HepG2 (cell line): ENCODE results near the gene ADRA2A. TPM values are rescaled to one million over a fixed set of nuclear protein-coding genes. Genes with fewer than 3 reads are reported as not detected.

ENCODE experiments used
- ATAC-seq: fragments of 200-7000 bp; cut with Tn5 transposase; 3 replicates; pipeline ENCODE4 v1.9.1; 2020; ENCODE audit warnings: mild to moderate bottlenecking, moderate library complexity
- BruUV-seq: library from RNA; stranded (reverse); fragments of 400-500 nt; replicated peaks from 2 replicates; lab custom pipeline; 2021; lab: Mats Ljungman, UMichigan
- CTCF ChIA-PET: fragments of 300-600 bp; formaldehyde crosslinking; extraction: SDS; loops from one replicate; lab custom pipeline; 2021; ENCODE audit warnings: low total read pairs, inconsistent platforms, low intra/inter-chr PET ratio; lab: Yijun Ruan, JAX
- POLR2A ChIA-PET: fragments of 350-600 bp; sonication (Branson Sonifier 250); formaldehyde crosslinking; loops from one replicate; lab custom pipeline; 2020; ENCODE audit warnings: antibody characterized with exemption, inconsistent platforms; lab: Yijun Ruan, JAX
- DNase-seq: peaks from one replicate; pipeline ENCODE4 v3.0.0-alpha.2; 2015; ENCODE audit warnings: low spot score
- FAIRE-seq: peaks from 3 replicates; lab custom pipeline; 2011; peaks lifted over from hg19 to GRCh38; lab: Jason Lieb, UNC
- H2AFZ ChIP-seq: one replicate; pipeline ENCODE4 v1.6.1; 2011; ENCODE audit warnings: low read length, inconsistent platforms
- H3K27ac ChIP-seq: fragments of 300-600 bp; 3 replicates; pipeline ENCODE4 v1.8.0; 2011; ENCODE audit warnings: mixed run types, mild to moderate bottlenecking, mixed read lengths, low read length, inconsistent platforms; ENCODE audit not compliant: insufficient read depth; ENCODE audit errors: extremely low read length
- H3K27me3 ChIP-seq, 2 experiments: fragments of 200-600 bp in 1 of 2; 2 replicates in 1 of 2; 3 replicates in 1 of 2; pipeline versions ENCODE4 v1.6.0 to v1.8.0; 2011; ENCODE audit warnings: low read length in 2 of 2, mild to moderate bottlenecking in 2 of 2, moderate library complexity in 2 of 2, inconsistent platforms in 1 of 2; ENCODE audit not compliant: insufficient read depth in 2 of 2, control insufficient read depth in 1 of 2
- H3K36me3 ChIP-seq, 2 experiments: fragments of 200-600 bp in 1 of 2; replicated peaks in 1 of 2; 2 replicates in 1 of 2; 3 replicates in 1 of 2; pipeline versions ENCODE4 v1.5.1 to v1.8.0; 2011; ENCODE audit warnings: low read length in 2 of 2, inconsistent platforms in 1 of 2; ENCODE audit not compliant: insufficient read depth in 2 of 2, control insufficient read depth in 1 of 2
- H3K4me1 ChIP-seq: 2 replicates; pipeline ENCODE4 v1.5.1; 2012; ENCODE audit warnings: low read length, inconsistent platforms; ENCODE audit not compliant: insufficient read depth
- H3K4me2 ChIP-seq: 2 replicates; pipeline ENCODE4 v1.6.0; 2011; ENCODE audit warnings: low read depth, low read length, inconsistent platforms
- H3K4me3 ChIP-seq, 3 experiments: fragments of 200-600 bp in 1 of 3; sonication (generic), shearing (Covaris generic) in 1 of 3; replicated peaks in 1 of 3; 2 replicates each; pipeline ENCODE4 v1.5.1; 2011 to 2016; ENCODE audit warnings: low read length in 3 of 3, inconsistent platforms in 2 of 3, low read depth in 2 of 3, mild to moderate bottlenecking in 2 of 3, control low read depth in 1 of 3, mixed read lengths in 1 of 3; ENCODE audit not compliant: insufficient read depth in 1 of 3
- H3K79me2 ChIP-seq: one replicate; pipeline ENCODE4 v1.6.1; 2011; ENCODE audit warnings: low read length, inconsistent platforms; ENCODE audit not compliant: insufficient read depth
- H3K9ac ChIP-seq: 2 replicates; pipeline ENCODE4 v1.6.0; 2011; ENCODE audit warnings: mild to moderate bottlenecking, low read depth, low read length, inconsistent platforms; ENCODE audit not compliant: insufficient read depth
- H3K9me3 ChIP-seq: 2 replicates; pipeline ENCODE4 v1.5.1; 2012; ENCODE audit warnings: mild to moderate bottlenecking, low read length
- H4K20me1 ChIP-seq: 2 replicates; pipeline ENCODE4 v1.6.0; 2011; ENCODE audit warnings: inconsistent platforms, mild to moderate bottlenecking, low read length, moderate library complexity; ENCODE audit not compliant: insufficient read depth
- CAMTA2 ChIP-seq: sonication (generic); formaldehyde crosslinking; IDR thresholded peaks from 2 replicates; pipeline ENCODE4 v1.4.0; 2020; ENCODE audit warnings: mild to moderate bottlenecking, missing genetic modification reagents, borderline replicate concordance
- ERF ChIP-seq: IDR thresholded peaks from 2 replicates; pipeline ENCODE4 v1.6.1; 2018; ENCODE audit warnings: missing biosample characterization, missing genetic modification reagents
- GFI1 ChIP-seq: sonication (generic); formaldehyde crosslinking; IDR thresholded peaks from 2 replicates; pipeline ENCODE4 v1.5.0; 2020; ENCODE audit warnings: missing genetic modification reagents, mild to moderate bottlenecking, borderline replicate concordance
- HOXD1 ChIP-seq: sonication (generic); formaldehyde crosslinking; IDR thresholded peaks from 2 replicates; pipeline ENCODE4 v1.5.0; 2020; ENCODE audit warnings: missing genetic modification reagents
- IKZF1 ChIP-seq: fragments of 450-650 bp; IDR thresholded peaks from 2 replicates; pipeline ENCODE4 v1.7.1; 2016
- MAFK ChIP-seq, 2 experiments: IDR thresholded peaks in 1 of 2; conservative IDR thresholded peaks in 1 of 2; 2 replicates each; pipeline ENCODE4 v1.6.1; 2011; ENCODE audit warnings: improper control_type of control experiment in 2 of 2, low read length in 2 of 2
- MTA1 ChIP-seq: sonication (generic); formaldehyde crosslinking; IDR thresholded peaks from 2 replicates; pipeline ENCODE4 v1.4.0; 2020; ENCODE audit warnings: missing genetic modification reagents, mild to moderate bottlenecking, borderline replicate concordance
- NCOA1 ChIP-seq: sonication (generic); formaldehyde crosslinking; IDR thresholded peaks from 2 replicates; pipeline ENCODE4 v1.9.0; 2021; ENCODE audit warnings: missing genetic modification reagents
- NR1H2 ChIP-seq: sonication (generic); formaldehyde crosslinking; IDR thresholded peaks from 2 replicates; pipeline ENCODE4 v1.8.1; 2022; ENCODE audit warnings: low read depth, missing genetic modification reagents, borderline replicate concordance
- SATB2 ChIP-seq: sonication (generic); formaldehyde crosslinking; IDR thresholded peaks from 2 replicates; pipeline ENCODE4 v1.5.0; 2020; ENCODE audit warnings: missing genetic modification reagents
- ZFP36L1 ChIP-seq: sonication (generic); formaldehyde crosslinking; IDR thresholded peaks from 2 replicates; pipeline ENCODE4 v1.8.0; 2022; ENCODE audit warnings: mild to moderate bottlenecking, missing genetic modification reagents, moderate library complexity
- ZNF138 ChIP-seq: sonication (generic); formaldehyde crosslinking; IDR thresholded peaks from 2 replicates; pipeline ENCODE4 v1.5.0; 2020; ENCODE audit warnings: mild to moderate bottlenecking, low read depth, missing genetic modification reagents
- ZNF251 ChIP-seq: sonication (generic); formaldehyde crosslinking; IDR thresholded peaks from 2 replicates; pipeline ENCODE4 v1.9.0; 2021; ENCODE audit warnings: mild to moderate bottlenecking, missing genetic modification reagents
- ZNF776 ChIP-seq: sonication (generic); formaldehyde crosslinking; IDR thresholded peaks from 2 replicates; pipeline ENCODE4 v1.4.0; 2020; ENCODE audit warnings: mild to moderate bottlenecking, missing genetic modification reagents
- ZSCAN9 ChIP-seq: IDR thresholded peaks from 2 replicates; pipeline ENCODE4 v1.6.1; 2016; ENCODE audit warnings: borderline replicate concordance
- WGBS: methylation state at CpG from one replicate; pipeline ENCODE4 v1.1.6; 2017; ENCODE audit warnings: low lambda C conversion rate; 5-methylcytosine and 5-hydroxymethylcytosine counted together
- in situ Hi-C: cut with HindIII; loops from 2 replicates; pipeline ENCODE4 v1.10.0; 2017; ENCODE audit warnings: low pct_unique_long_range_greater_than_20kb; ENCODE audit not compliant: extremely low pct_ligation_motif_present
- intact Hi-C: fragments of 100-400 bp; cut with micrococcal nuclease; formaldehyde crosslinking; loops from one replicate; pipeline ENCODE4 v1.10.0; 2022; ENCODE audit not compliant: unreplicated experiment
- polyA plus RNA-seq, 8 experiments: library from polyadenylated mRNA; depleted of rRNA in 3 of 8; stranded (reverse) in 7 of 8; unstranded in 1 of 8; fragments of >200 nt; fragmentation: Illumina TruSeq in 4 of 8; extraction: Trizol in 4 of 8; gene quantifications; 2 replicates each; pipeline versions ENCODE4 v1.2.1 to v1.2.3, GENCODE V29; 2011 to 2016; ENCODE audit warnings: low read depth in 4 of 8, missing spikeins in 1 of 8, mixed read lengths in 1 of 8; ENCODE audit not compliant: insufficient read depth in 1 of 8
- total RNA-seq, 5 experiments: library from RNA; depleted of rRNA; stranded (reverse); fragments of >200 nt; fragmentation: Illumina TruSeq; extraction: Trizol; gene quantifications; 2 replicates each; pipeline ENCODE4 v1.2.3, GENCODE V29; 2016; ENCODE audit warnings: low read depth in 1 of 5
- TF ChIP-seq, protein P1 (sequence below), 2 experiments: sonication (generic) in 1 of 2; formaldehyde crosslinking in 1 of 2; IDR thresholded peaks; 2 replicates each; pipeline versions ENCODE4 v1.4.0 to v1.6.1; 2016 to 2020; ENCODE audit warnings: borderline replicate concordance in 1 of 2, low read depth in 1 of 2, mild to moderate bottlenecking in 1 of 2, missing genetic modification reagents in 1 of 2
- TF ChIP-seq, protein P2 (sequence below): IDR thresholded peaks from 2 replicates; pipeline ENCODE4 v1.6.1; 2016; ENCODE audit warnings: missing biosample characterization, missing genetic modification reagents, low read depth
- TF ChIP-seq, protein P3 (sequence below): sonication (generic); formaldehyde crosslinking; IDR thresholded peaks from 2 replicates; pipeline ENCODE4 v1.4.0; 2020; ENCODE audit warnings: missing genetic modification reagents, mild to moderate bottlenecking, borderline replicate concordance

ADRA2A gene
- total and polyA plus RNA-seq, 2 of the 13 experiments (the other 11 are each of a cell fraction or from before 2014, with no cell fraction given) = 0.01 TPM; not detected in 1

DNA sequence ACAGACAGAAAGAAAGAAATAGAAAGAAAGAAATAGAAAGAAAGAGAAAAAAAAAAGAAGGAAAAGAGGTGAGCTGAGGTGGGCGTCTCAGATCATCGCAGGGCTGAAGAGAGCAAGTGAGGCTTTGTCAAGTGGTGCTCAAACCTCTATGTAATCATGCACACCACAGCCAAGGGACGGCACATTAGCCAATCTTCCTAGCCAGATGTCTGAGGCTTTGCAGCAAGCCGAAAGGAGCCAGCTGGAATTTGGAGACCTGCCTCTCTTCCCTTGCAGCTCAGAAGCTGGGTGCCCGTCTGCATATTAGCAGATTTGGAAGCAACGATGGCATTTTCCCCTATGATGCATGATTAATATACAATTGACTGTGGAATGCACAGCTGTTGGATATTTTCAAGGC lies 52.5 kb downstream of the ADRA2A start:
- no peak overlapping the region for H3K4me3 ChIP-seq
- no peak overlapping the region for H3K9ac ChIP-seq
- in situ Hi-C loops = no loop called here
- no peaks in the 10 kb centered on the region for H3K79me2 ChIP-seq
- 21% methylated on average over 3 of the region's 6 CpGs for WGBS
- 0 out of 2 replicates have a peak, but pooled peaks cover 5% of the 10 kb centered on the region for H3K4me1 ChIP-seq
- H3K27ac ChIP-seq = no peak overlapping the region
- no peak overlapping the region for H2AFZ ChIP-seq
- no peaks in the 10 kb centered on the region for H3K9me3 ChIP-seq
- H3K4me2 ChIP-seq = no peak overlapping the region
- ATAC-seq (no peak), FAIRE-seq (no peak), DNase-seq (no peak)
- H4K20me1 ChIP-seq = no peaks in the 10 kb centered on the region
- BruUV-seq = no TSS peak
- intact Hi-C loops = no loop called here
- H3K36me3 ChIP-seq = no peaks in the 10 kb centered on the region
- ChIA-PET POLR2A (no interaction called here), CTCF (no interaction called here)
- peaks cover 0 to 1% of the 10 kb centered on the region in 2 experiments; a peak in 2 of 5 replicates for H3K27me3 ChIP-seq
- TF ChIP-seq ZNF138 (CRISPR knock-in tag) = no peak
- no peak for TF ChIP-seq ZNF776 (CRISPR knock-in tag)
- TF ChIP-seq CAMTA2 (CRISPR knock-in tag) = no peak
- no peak for TF ChIP-seq ZSCAN9 (CRISPR knock-in tag)
- TF ChIP-seq, protein P1, sequence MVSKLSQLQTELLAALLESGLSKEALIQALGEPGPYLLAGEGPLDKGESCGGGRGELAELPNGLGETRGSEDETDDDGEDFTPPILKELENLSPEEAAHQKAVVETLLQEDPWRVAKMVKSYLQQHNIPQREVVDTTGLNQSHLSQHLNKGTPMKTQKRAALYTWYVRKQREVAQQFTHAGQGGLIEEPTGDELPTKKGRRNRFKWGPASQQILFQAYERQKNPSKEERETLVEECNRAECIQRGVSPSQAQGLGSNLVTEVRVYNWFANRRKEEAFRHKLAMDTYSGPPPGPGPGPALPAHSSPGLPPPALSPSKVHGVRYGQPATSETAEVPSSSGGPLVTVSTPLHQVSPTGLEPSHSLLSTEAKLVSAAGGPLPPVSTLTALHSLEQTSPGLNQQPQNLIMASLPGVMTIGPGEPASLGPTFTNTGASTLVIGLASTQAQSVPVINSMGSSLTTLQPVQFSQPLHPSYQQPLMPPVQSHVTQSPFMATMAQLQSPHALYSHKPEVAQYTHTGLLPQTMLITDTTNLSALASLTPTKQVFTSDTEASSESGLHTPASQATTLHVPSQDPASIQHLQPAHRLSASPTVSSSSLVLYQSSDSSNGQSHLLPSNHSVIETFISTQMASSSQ (IDR thresholded peaks at IDR 0.05; ENCODE audit: low read depth) = no peak
- TF ChIP-seq, protein P1 (CRISPR knock-in tag; IDR thresholded peaks at IDR 0.05; ENCODE audit: borderline replicate concordance) = no peak
- TF ChIP-seq HOXD1 (CRISPR knock-in tag) = no peak
- no peak for TF ChIP-seq NCOA1 (CRISPR knock-in tag)
- no peak for TF ChIP-seq NR1H2
- TF ChIP-seq, protein P2, sequence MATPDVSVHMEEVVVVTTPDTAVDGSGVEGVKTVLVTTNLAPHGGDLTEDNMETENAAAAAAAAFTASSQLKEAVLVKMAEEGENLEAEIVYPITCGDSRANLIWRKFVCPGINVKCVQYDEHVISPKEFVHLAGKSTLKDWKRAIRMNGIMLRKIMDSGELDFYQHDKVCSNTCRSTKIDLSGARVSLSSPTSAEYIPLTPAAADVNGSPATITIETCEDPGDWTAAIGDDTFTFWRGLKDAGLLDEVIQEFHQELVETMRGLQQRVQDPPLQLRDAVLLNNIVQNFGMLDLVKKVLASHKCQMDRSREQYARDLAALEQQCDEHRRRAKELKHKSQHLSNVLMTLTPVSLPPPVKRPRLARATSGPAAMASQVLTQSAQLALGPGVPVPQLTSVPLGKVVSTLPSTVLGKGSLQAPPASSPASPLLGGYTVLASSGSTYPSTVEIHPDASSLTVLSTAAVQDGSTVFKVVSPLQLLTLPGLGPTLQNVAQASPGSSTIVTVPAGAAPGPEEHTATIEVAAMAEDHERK (CRISPR knock-in tag) = no peak
- TF ChIP-seq SATB2 (CRISPR knock-in tag) = no peak
- no peak for TF ChIP-seq IKZF1
- no peak for TF ChIP-seq MAFK (conservative IDR thresholded peaks at IDR 0.05 in 1 of 2, IDR thresholded peaks at IDR 0.05 in 1 of 2; ENCODE audit: low read length in 2 of 2)
- TF ChIP-seq, protein P3, sequence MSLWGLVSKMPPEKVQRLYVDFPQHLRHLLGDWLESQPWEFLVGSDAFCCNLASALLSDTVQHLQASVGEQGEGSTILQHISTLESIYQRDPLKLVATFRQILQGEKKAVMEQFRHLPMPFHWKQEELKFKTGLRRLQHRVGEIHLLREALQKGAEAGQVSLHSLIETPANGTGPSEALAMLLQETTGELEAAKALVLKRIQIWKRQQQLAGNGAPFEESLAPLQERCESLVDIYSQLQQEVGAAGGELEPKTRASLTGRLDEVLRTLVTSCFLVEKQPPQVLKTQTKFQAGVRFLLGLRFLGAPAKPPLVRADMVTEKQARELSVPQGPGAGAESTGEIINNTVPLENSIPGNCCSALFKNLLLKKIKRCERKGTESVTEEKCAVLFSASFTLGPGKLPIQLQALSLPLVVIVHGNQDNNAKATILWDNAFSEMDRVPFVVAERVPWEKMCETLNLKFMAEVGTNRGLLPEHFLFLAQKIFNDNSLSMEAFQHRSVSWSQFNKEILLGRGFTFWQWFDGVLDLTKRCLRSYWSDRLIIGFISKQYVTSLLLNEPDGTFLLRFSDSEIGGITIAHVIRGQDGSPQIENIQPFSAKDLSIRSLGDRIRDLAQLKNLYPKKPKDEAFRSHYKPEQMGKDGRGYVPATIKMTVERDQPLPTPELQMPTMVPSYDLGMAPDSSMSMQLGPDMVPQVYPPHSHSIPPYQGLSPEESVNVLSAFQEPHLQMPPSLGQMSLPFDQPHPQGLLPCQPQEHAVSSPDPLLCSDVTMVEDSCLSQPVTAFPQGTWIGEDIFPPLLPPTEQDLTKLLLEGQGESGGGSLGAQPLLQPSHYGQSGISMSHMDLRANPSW (CRISPR knock-in tag) = no peak
- no peak for TF ChIP-seq GFI1
- no peak for TF ChIP-seq ZFP36L1
- no peak for TF ChIP-seq ERF (CRISPR knock-in tag)
- TF ChIP-seq MTA1 = no peak
- no peak for TF ChIP-seq ZNF251 (CRISPR knock-in tag)
